Endothelial cell of umbilical vein (primary cell): ENCODE results near the gene SPSB2. TPM values are rescaled to one million over a fixed set of nuclear protein-coding genes. Genes with fewer than 3 reads are reported as not detected.
"Not testable (repeated sequence)": the region's sequence is repeated elsewhere in the genome, so short reads cannot be mapped to it uniquely, and the experiment has no call there.

Source experiments
- BruUV-seq: library from RNA; stranded (reverse); fragments of 400-500 nt; replicated peaks from 2 replicates; lab custom pipeline; 2021; lab: Mats Ljungman, UMichigan
- CTCF ChIA-PET: fragments of 300-600, 350-600 bp; sonication (Branson Sonifier 250); formaldehyde crosslinking; loops from one replicate; lab custom pipeline; 2021; ENCODE audit warnings: antibody characterized with exemption, inconsistent platforms; lab: Charles Lee
- POLR2A ChIA-PET: fragments of 300-600, 350-600 bp; sonication (Branson Sonifier 250); formaldehyde crosslinking; loops from one replicate; lab custom pipeline; 2021; ENCODE audit warnings: antibody characterized with exemption, inconsistent platforms; lab: Charles Lee
- DNase-seq: peaks from one replicate; pipeline ENCODE4 v3.0.0-alpha.2; 2011; ENCODE audit warnings: low read depth, low spot score
- FAIRE-seq: peaks from 2 replicates; lab custom pipeline; 2011; peaks lifted over from hg19 to GRCh38; lab: Jason Lieb, UNC
- H2AFZ ChIP-seq: 2 replicates; pipeline ENCODE4 v1.6.0; 2012; ENCODE audit warnings: low read depth, low read length, control low read depth, inconsistent platforms
- H3K27ac ChIP-seq: 2 replicates; pipeline ENCODE4 v1.5.1; 2011; ENCODE audit warnings: low read depth, mild to moderate bottlenecking, control low read depth, low read length, moderate library complexity; ENCODE audit not compliant: insufficient read depth
- H3K27me3 ChIP-seq, 2 experiments: 2 replicates each; pipeline versions ENCODE4 v1.6.0 to v1.6.1; 2011; ENCODE audit warnings: low read length in 2 of 2, mixed read lengths in 1 of 2; ENCODE audit not compliant: control insufficient read depth in 2 of 2, insufficient read depth in 2 of 2
- H3K36me3 ChIP-seq, 2 experiments: 2 replicates in 1 of 2; 3 replicates in 1 of 2; pipeline ENCODE4 v1.5.1; 2011; ENCODE audit warnings: low read length in 2 of 2, mild to moderate bottlenecking in 1 of 2, moderate library complexity in 1 of 2; ENCODE audit not compliant: control insufficient read depth in 2 of 2, insufficient read depth in 2 of 2; ENCODE audit errors: extremely low read depth in 1 of 2
- H3K4me1 ChIP-seq: 3 replicates; pipeline ENCODE4 v1.5.1; 2011; ENCODE audit warnings: mild to moderate bottlenecking, low read length; ENCODE audit not compliant: control insufficient read depth, insufficient read depth; ENCODE audit errors: extremely low read depth
- H3K4me2 ChIP-seq: 2 replicates; pipeline ENCODE4 v1.6.1; 2011; ENCODE audit warnings: low read length, control low read depth, mixed read lengths; ENCODE audit not compliant: insufficient read depth
- H3K4me3 ChIP-seq, 3 experiments: fragments of 200-600 bp in 1 of 3; sonication (generic), shearing (Covaris generic) in 1 of 3; replicated peaks in 1 of 3; 2 replicates each; pipeline ENCODE4 v1.5.1; 2011 to 2016; ENCODE audit warnings: control low read depth in 3 of 3, low read length in 3 of 3, mild to moderate bottlenecking in 2 of 3, inconsistent platforms in 1 of 3, low read depth in 1 of 3, moderate library complexity in 1 of 3; ENCODE audit not compliant: insufficient read depth in 1 of 3
- H3K79me2 ChIP-seq: 2 replicates; pipeline ENCODE4 v1.6.0; 2012; ENCODE audit warnings: low read length, inconsistent platforms; ENCODE audit not compliant: control insufficient read depth, insufficient read depth
- H3K9ac ChIP-seq: replicated peaks from 2 replicates; pipeline ENCODE3; 2011; ENCODE audit warnings: low read length, control low read depth; ENCODE audit not compliant: insufficient read depth; ENCODE audit errors: extremely low read depth
- H3K9me1 ChIP-seq: replicated peaks from 3 replicates; pipeline ENCODE4 v1.6.0; 2011; ENCODE audit warnings: mild to moderate bottlenecking, low read length; ENCODE audit not compliant: control insufficient read depth, insufficient read depth; ENCODE audit errors: extremely low read depth
- H3K9me3 ChIP-seq: replicated peaks from 2 replicates; pipeline ENCODE4 v1.5.1; 2012; ENCODE audit warnings: low read length, inconsistent platforms; ENCODE audit not compliant: control insufficient read depth, insufficient read depth
- H4K20me1 ChIP-seq: replicated peaks from 2 replicates; pipeline ENCODE3; 2011; ENCODE audit warnings: mild to moderate bottlenecking, low read length; ENCODE audit not compliant: control insufficient read depth, insufficient read depth; ENCODE audit errors: extremely low read depth
- FOS ChIP-seq: IDR thresholded peaks from 2 replicates; pipeline ENCODE4 v1.6.1; 2011; ENCODE audit warnings: mild to moderate bottlenecking, low read length, moderate library complexity, borderline replicate concordance; ENCODE audit not compliant: insufficient read depth
- POLR2A ChIP-seq: IDR thresholded peaks from 2 replicates; pipeline ENCODE4 v1.6.1; 2012; ENCODE audit warnings: low read depth, mild to moderate bottlenecking, control low read depth, low read length
- dilution Hi-C: fragments of 300-500 bp; cut with MboI; formaldehyde crosslinking; loops from one replicate; pipeline ENCODE4 v1.15.0; 2019; ENCODE audit warnings: low sequenced_read_pairs; ENCODE audit not compliant: extremely low pct_ligation_motif_present
- intact Hi-C: fragments of 100-400 bp; cut with micrococcal nuclease; formaldehyde crosslinking; loops from one replicate; pipeline ENCODE4 v1.10.0; 2022
- polyA plus RNA-seq, 4 experiments: library from polyadenylated mRNA; depleted of rRNA in 3 of 4; stranded (reverse) in 3 of 4; unstranded in 1 of 4; fragments of >200 nt; gene quantifications; 2 replicates each; pipeline versions ENCODE4 v1.2.1 to v1.2.3, GENCODE V29; 2011 to 2012; ENCODE audit warnings: missing spikeins in 1 of 4
- total RNA-seq: library from RNA; stranded (reverse); gene quantifications from 2 replicates; pipeline ENCODE4 v1.2.3, GENCODE V29; 2021

The SPSB2 gene
- total and polyA plus RNA-seq, 2 donors (not counting 3 experiments of a cell fraction or from before 2014, with no cell fraction given) = 3.8 to 6.9 TPM

DNA sequence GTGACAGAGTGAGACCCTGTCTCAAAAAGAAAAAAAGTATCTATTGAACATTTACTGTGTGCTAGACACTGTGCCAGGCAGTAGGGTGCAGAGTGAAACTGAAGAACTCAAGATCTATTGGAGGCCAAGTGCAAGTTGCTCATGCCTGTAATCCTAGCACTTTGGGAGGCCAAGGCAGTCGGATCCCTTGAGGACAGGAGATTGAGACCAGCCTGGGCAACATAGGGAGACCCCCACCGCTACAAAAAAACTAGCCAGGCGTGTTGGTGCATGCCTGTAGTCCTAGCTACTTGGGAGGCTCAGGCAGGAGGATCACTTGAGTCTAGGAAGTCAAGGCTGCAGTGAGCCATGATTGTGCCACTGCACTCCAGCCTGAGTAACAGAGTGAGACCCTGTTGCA, 19.6 kb upstream of the SPSB2 start:
- FAIRE-seq, H3K4me1 ChIP-seq, H3K9ac ChIP-seq, POLR2A ChIA-PET, DNase-seq, H4K20me1 ChIP-seq, intact Hi-C loops, H3K9me3 ChIP-seq, H3K79me2 ChIP-seq, H3K4me2 ChIP-seq, H2AFZ ChIP-seq, BruUV-seq, H3K9me1 ChIP-seq, dilution Hi-C loops, H3K4me3 ChIP-seq, H3K36me3 ChIP-seq, H3K27me3 ChIP-seq, H3K27ac ChIP-seq: not testable (repeated sequence)
- CTCF ChIA-PET = interaction anchor here (1.0 to 2.4 kb wide), 4 partner anchors 13 to 20 kb away, joined by 3 to 74 read pairs (median 8); partner anchors contain the start of gene SPSB2

DNA sequence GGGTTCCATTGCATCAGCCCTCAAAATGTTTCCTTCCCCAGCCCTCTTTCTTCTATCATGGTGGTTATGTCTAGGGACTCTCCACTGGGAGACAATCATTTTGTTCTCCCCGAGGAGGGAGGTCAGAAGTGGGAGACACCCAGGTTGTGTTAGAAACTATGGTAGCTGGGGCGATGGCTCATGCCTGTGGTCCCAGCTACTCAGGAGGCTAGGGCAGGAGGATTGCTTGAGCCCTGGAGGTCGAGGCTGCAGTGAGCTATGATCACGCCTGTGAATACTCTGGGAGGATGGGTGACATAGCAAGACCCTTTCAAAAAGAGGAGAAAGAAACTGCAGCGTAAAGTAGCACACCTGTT, 18.5 kb upstream of the SPSB2 start:
- H2AFZ ChIP-seq = peak overlapping the region; percentile 91
- peaks cover 10% of the 10 kb centered on the region for H3K4me1 ChIP-seq
- no peaks in the 10 kb centered on the region for H3K79me2 ChIP-seq
- no peaks in the 10 kb centered on the region for H3K36me3 ChIP-seq
- peak overlapping the region; percentile 36 to 67 (median 46) for H3K4me3 ChIP-seq
- H3K9me1 ChIP-seq = no peaks in the 10 kb centered on the region
- H3K27ac ChIP-seq = peak overlapping the region; percentile 72
- no TSS peak for BruUV-seq
- dilution Hi-C loops (no loop called here), intact Hi-C loops (loop anchor here (1.0 kb wide), 3 partner anchors 13 to 33 kb away; partner anchors contain the start of genes LRRC23 and SPSB2)
- ChIA-PET CTCF (interaction anchor here (0.7 to 2.4 kb wide), 27 partner anchors 8 to 338 kb away, joined by 3 to 74 read pairs (median 4); partner anchors contain the start of genes PTMS, SPSB2 and USP5), POLR2A (interaction anchor here (0.7 to 2.2 kb wide), 6 partner anchors 10 to 52 kb away, joined by 3 to 22 read pairs (median 6); partner anchors contain the start of genes C12orf57, RNU7-1, SPSB2 and TPI1)
- FAIRE-seq (no peak), DNase-seq (no peak)
- H3K9me3 ChIP-seq = no peaks in the 10 kb centered on the region
- H3K4me2 ChIP-seq = peak overlapping the region; percentile 94
- H3K27me3 ChIP-seq = no peaks in the 10 kb centered on the region
- no peak for TF ChIP-seq POLR2A
- no peak for TF ChIP-seq FOS
- no peaks in the 10 kb centered on the region for H4K20me1 ChIP-seq
- peak overlapping the region; percentile 83 for H3K9ac ChIP-seq
